ENCODE results near the gene KRT6B. TPM values are rescaled to one million over a fixed set of nuclear protein-coding genes. Genes with fewer than 3 reads are reported as not detected.

Gene KRT6B
- total RNA-seq, 6 experiments from 2014 or later = 0.13 TPM; not detected in 5

DNA sequence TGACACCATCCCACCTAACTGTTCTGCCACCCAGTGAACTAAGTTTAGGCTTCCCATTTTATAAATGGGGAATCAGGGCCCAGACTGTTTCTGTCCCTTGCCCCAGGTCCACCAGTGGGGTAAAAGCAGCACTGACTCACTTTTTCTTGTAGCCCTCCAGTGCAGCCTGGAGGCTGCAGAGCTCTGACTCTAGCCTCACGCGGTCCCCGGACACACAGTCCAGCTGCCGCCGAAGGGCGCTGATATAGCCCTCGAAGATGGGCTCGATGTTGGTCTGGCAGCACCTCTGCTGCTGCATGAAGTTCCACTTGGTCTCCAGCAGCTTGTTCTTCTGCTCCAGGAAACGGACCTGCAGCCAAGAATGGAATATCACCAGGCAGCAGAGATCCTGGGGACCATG, 48.4 kb downstream of the KRT6B start:
- intact Hi-C loops (cut with DNase I) = no loop called here
- Histone ChIP-seq H3K4me3 (no peak overlapping the region), H3K36me3 (no peaks in the 10 kb centered on the region), H3K4me1 (no peaks in the 10 kb centered on the region), H3K9me3 (no peaks in the 10 kb centered on the region), H3K27me3 (no peaks in the 10 kb centered on the region), H3K27ac (no peak overlapping the region)
- WGBS (ENCODE audit: insufficient coverage, low coverage, low lambda C conversion rate, missing lambda C conversion rate) = no CpG with 5 or more reads among the region's 9 CpGs
- TF ChIP-seq, protein P1, sequence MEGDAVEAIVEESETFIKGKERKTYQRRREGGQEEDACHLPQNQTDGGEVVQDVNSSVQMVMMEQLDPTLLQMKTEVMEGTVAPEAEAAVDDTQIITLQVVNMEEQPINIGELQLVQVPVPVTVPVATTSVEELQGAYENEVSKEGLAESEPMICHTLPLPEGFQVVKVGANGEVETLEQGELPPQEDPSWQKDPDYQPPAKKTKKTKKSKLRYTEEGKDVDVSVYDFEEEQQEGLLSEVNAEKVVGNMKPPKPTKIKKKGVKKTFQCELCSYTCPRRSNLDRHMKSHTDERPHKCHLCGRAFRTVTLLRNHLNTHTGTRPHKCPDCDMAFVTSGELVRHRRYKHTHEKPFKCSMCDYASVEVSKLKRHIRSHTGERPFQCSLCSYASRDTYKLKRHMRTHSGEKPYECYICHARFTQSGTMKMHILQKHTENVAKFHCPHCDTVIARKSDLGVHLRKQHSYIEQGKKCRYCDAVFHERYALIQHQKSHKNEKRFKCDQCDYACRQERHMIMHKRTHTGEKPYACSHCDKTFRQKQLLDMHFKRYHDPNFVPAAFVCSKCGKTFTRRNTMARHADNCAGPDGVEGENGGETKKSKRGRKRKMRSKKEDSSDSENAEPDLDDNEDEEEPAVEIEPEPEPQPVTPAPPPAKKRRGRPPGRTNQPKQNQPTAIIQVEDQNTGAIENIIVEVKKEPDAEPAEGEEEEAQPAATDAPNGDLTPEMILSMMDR (IDR thresholded peaks at IDR 0.05) = no peak
- no peak for TF ChIP-seq POLR2A (IDR thresholded peaks at IDR 0.05)
- DNase-seq = no peak
- no peak for ATAC-seq

DNA sequence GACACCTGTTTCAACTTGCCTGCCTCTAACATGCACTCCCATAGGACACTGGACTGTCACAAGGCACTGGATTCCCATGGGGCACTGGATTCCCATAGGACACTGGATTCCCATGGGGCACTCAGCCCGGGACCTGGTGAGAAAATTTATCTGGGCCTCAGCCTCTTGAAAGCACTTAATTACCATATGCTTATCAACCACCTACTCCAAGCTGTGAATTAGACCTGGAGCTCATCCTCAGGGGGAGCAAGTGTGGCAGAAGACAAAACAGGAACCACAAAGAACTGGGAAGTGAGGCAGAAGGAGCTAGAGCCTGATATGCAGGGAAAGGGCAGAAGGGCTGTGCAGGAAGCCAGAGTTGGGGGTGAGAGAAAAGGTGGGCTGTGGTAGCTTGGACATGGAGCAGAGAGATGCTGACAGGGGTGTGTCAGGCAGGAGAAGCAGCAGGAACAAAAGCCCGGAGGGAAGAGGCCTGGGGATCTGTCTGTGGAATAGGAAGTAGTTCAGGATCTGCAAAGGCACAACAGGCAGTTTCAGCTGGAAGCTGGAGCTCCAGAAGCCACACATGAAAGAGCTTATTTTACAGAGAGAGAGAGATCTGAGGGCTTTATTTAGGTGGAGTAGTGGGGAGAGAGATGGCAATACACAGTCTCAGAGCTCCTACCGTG, 48.9 kb downstream of the KRT6B start:
- Histone ChIP-seq H3K4me3 (no peak overlapping the region), H3K27me3 (no peaks in the 10 kb centered on the region), H3K27ac (no peak overlapping the region), H3K36me3 (no peaks in the 10 kb centered on the region), H3K9me3 (no peaks in the 10 kb centered on the region), H3K4me1 (no peaks in the 10 kb centered on the region)
- DNase-seq = no peak
- TF ChIP-seq, protein P1 (IDR thresholded peaks at IDR 0.05) = no peak
- TF ChIP-seq POLR2A (IDR thresholded peaks at IDR 0.05) = no peak
- intact Hi-C loops (cut with DNase I) = no loop called here
- WGBS (ENCODE audit: insufficient coverage, low coverage, low lambda C conversion rate, missing lambda C conversion rate) = 80% methylated on average over 1 of the region's 3 CpGs
- ATAC-seq = no peak

DNA sequence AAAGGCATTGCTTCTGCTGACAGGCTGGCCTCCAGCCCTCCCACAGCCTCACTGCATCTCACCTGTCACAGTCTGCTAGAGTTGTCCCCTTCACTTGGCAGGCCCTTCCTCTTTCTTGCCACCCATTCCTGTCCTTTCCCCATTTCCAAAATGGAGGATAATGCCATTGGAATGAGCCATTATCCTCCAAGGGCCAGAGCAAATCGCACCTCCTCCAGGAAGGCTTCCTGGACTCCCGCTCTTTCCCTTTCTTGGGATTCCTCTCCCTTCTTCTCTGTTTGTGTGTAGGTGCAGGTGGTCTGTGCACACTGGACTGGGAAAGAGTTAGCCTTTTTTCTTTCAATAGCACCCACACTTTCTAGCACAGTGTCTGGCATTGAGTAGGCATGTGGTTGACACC, 49.6 kb downstream of the KRT6B start:
- DNase-seq = no peak
- no peaks in the 10 kb centered on the region for H3K4me1 ChIP-seq
- H3K9me3 ChIP-seq = no peaks in the 10 kb centered on the region
- H3K4me3 ChIP-seq = no peak overlapping the region
- 75% methylated on average over 2 of the region's 2 CpGs for WGBS (ENCODE audit: insufficient coverage, low coverage, low lambda C conversion rate, missing lambda C conversion rate)
- H3K27me3 ChIP-seq = no peaks in the 10 kb centered on the region
- no peak overlapping the region for H3K27ac ChIP-seq
- TF ChIP-seq, protein P1 (IDR thresholded peaks at IDR 0.05) = no peak
- TF ChIP-seq POLR2A (IDR thresholded peaks at IDR 0.05) = no peak
- intact Hi-C loops (cut with DNase I) = no loop called here
- no peak for ATAC-seq
- no peaks in the 10 kb centered on the region for H3K36me3 ChIP-seq

DNA sequence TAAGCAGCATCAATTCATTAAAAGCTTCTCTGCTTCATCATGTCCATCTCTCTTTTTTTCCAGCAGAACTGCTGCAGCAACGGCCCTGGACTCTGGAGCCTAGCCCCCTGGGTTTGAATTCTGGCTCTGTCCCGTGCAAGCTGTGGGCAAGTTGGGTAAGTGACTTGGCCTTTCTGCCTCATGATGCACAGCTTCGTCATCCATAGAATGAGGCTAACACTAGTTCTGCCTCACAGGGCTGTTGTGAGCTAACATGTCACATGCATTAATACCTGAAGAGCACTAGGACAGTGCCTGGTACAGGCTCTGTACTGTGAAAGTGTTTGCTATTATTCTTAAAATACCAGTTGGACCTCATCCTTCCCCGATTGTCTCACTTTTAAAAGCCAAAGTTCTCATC, 50.0 kb downstream of the KRT6B start:
- no peak for TF ChIP-seq POLR2A (IDR thresholded peaks at IDR 0.05)
- TF ChIP-seq, protein P1 (IDR thresholded peaks at IDR 0.05) = no peak
- no peaks in the 10 kb centered on the region for H3K4me1 ChIP-seq
- 71% methylated on average over 3 of the region's 4 CpGs for WGBS (ENCODE audit: insufficient coverage, low coverage, low lambda C conversion rate, missing lambda C conversion rate)
- DNase-seq (no peak), ATAC-seq (no peak)
- intact Hi-C loops (cut with DNase I) = no loop called here
- H3K27me3 ChIP-seq = no peaks in the 10 kb centered on the region
- no peaks in the 10 kb centered on the region for H3K36me3 ChIP-seq
- H3K27ac ChIP-seq = no peak overlapping the region
- no peaks in the 10 kb centered on the region for H3K9me3 ChIP-seq
- H3K4me3 ChIP-seq = no peak overlapping the region
